Measurements from ENCODE around the gene LIPC. TPM values are rescaled to one million over a fixed set of nuclear protein-coding genes. Genes with fewer than 3 reads are reported as not detected.

LIPC gene
- total and polyA plus RNA-seq, 9 of the 15 experiments (the other 6 are each of a cell fraction or from before 2014, with no cell fraction given): 0.07 to 0.41 (median 0.11) TPM; not detected in 2

- TF ChIP-seq WHSC1 (IDR thresholded peaks at IDR 0.05; ENCODE audit: low read length): no peak
- TF ChIP-seq HNRNPUL1 (IDR thresholded peaks at IDR 0.05; ENCODE audit: low read length): no peak
Measured at GRCh38 chr15:58451826-58452225, 20.0 kb downstream of the LIPC start (continued).

- FAIRE-seq: no peak
- Histone ChIP-seq H2AFZ (ENCODE audit: low read depth, low read length) (no peak overlapping the region), H3K9me1 (ENCODE audit: control insufficient read depth, insufficient read depth, low read length) (no peaks in the 10 kb centered on the region), H3K4me1 (replicated peaks in 1 of 2; ENCODE audit: control insufficient read depth in 2 of 2, insufficient read depth in 2 of 2, low read length in 2 of 2) (peaks cover 0 to 19% of the 10 kb centered on the region in 2 experiments; a peak in 4 of 5 replicates), H4K20me1 (replicated peaks; ENCODE audit: control insufficient read depth, insufficient read depth, low read length) (no peaks in the 10 kb centered on the region), H3K9me3 (replicated peaks; ENCODE audit: control insufficient read depth, insufficient read depth, low read depth, low read length) (no peaks in the 10 kb centered on the region), H3K27ac (ENCODE audit: extremely low read depth, low read depth, low read length) (no peak overlapping the region), H3K9ac (ENCODE audit: insufficient read depth in 1 of 2, low read depth in 2 of 2, low read length in 2 of 2) (no peak overlapping the region), H3K79me2 (ENCODE audit: control insufficient read depth, insufficient read depth, low read length) (no peaks in the 10 kb centered on the region), H3K36me3 (ENCODE audit: control insufficient read depth, insufficient read depth, low read length) (no peaks in the 10 kb centered on the region), H3K27me3 (ENCODE audit: control insufficient read depth in 2 of 2, insufficient read depth in 2 of 2, low read length in 2 of 2) (no peaks in the 10 kb centered on the region), H3K4me2 (ENCODE audit: insufficient read depth, low read length) (no peak overlapping the region), H3K4me3 (no peak overlapping the region)
- DNase-seq (ENCODE audit: extremely low read depth in 1 of 4, low spot score in 3 of 4): no peak
- in situ Hi-C loops (cut with MboI): no loop called here
- TF ChIP-seq MEIS2 (IDR thresholded peaks at IDR 0.05; ENCODE audit: partially characterized antibody): peak; percentile 8
- no peak for TF ChIP-seq ZNF395 (CRISPR knock-in tag; IDR thresholded peaks at IDR 0.05)
- intact Hi-C loops (cut with micrococcal nuclease): no loop called here
- WGBS (ENCODE audit: insufficient coverage, low coverage, missing lambda C conversion rate): 53% methylated on average over 4 of the region's 4 CpGs
- ChIA-PET CTCF (ENCODE audit: low intra/inter-chr PET ratio) (no interaction called here), POLR2A (no interaction called here)
- no peak for ATAC-seq
- BruUV-seq (replicated peaks): no TSS peak
Measured at GRCh38 chr15:58452775-58453174, 21.0 kb downstream of the LIPC start.
